Activated naive CD8-positive, alpha-beta T cell treated with anti-CD3 and anti-CD28 coated beads, Interleukin-2, amount 50 U/mL, for 24 hours (primary cell): ENCODE data around the gene TMEM125.
A peak's percentile ranks its signal among the peaks of the same experiment; 100 is the strongest.

Source experiments
- ATAC-seq: fragments of 150-1000 bp; cut with Tn5 transposase; one replicate; pipeline ENCODE4 v1.10.0; 2021
- DNase-seq: peaks from one replicate; pipeline ENCODE4 v3.0.0; 2021
- H3K27ac Mint-ChIP-seq: one replicate; pipeline ENCODE4 v1.8.0; 2021; ENCODE audit warnings: mild to moderate bottlenecking, mixed read lengths
- H3K27me3 Mint-ChIP-seq: one replicate; pipeline ENCODE4 v1.8.0; 2021; ENCODE audit warnings: mixed read lengths
- H3K36me3 Mint-ChIP-seq: one replicate; pipeline ENCODE4 v1.8.0; 2021; ENCODE audit warnings: low read depth, mixed read lengths
- H3K4me1 Mint-ChIP-seq: one replicate; pipeline ENCODE4 v1.8.0; 2021; ENCODE audit warnings: mixed read lengths
- H3K4me3 Mint-ChIP-seq: one replicate; pipeline ENCODE4 v1.8.0; 2021; ENCODE audit warnings: mild to moderate bottlenecking, moderate library complexity, mixed read lengths
- H3K9me3 Mint-ChIP-seq: one replicate; pipeline ENCODE4 v1.8.0; 2021; ENCODE audit warnings: mixed read lengths

The TMEM125 gene

DNA sequence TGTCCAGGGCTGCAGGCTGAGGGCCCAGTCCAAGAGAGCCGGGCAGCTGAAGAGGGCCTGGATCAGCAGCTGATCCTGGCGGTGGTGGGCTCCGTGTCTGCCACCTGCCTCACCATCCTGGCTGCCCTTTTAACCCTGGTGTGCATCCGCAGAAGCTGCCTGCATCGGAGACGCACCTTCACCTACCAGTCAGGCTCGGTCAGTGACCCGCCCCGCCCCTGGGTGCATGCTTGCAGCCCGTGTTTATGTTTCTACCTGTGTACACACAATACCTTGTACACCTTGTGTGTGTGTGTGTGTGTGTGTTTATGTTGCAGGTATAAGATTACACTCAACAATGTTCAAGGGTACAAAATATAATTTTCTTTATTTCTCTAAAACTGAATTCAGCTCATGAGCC lies 44.0 kb downstream of the TMEM125 start:
- Mint-ChIP-seq H3K4me1 (peaks cover 2% of the 10 kb centered on the region), H3K4me3 (no peak overlapping the region), H3K27me3 (no peaks in the 10 kb centered on the region), H3K9me3 (no peaks in the 10 kb centered on the region), H3K27ac (no peak overlapping the region), H3K36me3 (no peaks in the 10 kb centered on the region)
- DNase-seq (no peak), ATAC-seq (no peak)

- H3K27me3 Mint-ChIP-seq = no peaks in the 10 kb centered on the region
- peaks cover 2% of the 10 kb centered on the region for H3K4me1 Mint-ChIP-seq
- DNase-seq = no peak
- H3K27ac Mint-ChIP-seq = no peak overlapping the region
- no peaks in the 10 kb centered on the region for H3K36me3 Mint-ChIP-seq
- no peaks in the 10 kb centered on the region for H3K9me3 Mint-ChIP-seq
- no peak overlapping the region for H3K4me3 Mint-ChIP-seq
- no peak for ATAC-seq
Observed at GRCh38 chr1:43314233-43314632, 44.5 kb downstream of the TMEM125 start.

- H3K27ac Mint-ChIP-seq = no peak overlapping the region
- H3K4me1 Mint-ChIP-seq = peaks cover 2% of the 10 kb centered on the region
- H3K9me3 Mint-ChIP-seq = no peaks in the 10 kb centered on the region
- no peaks in the 10 kb centered on the region for H3K27me3 Mint-ChIP-seq
- no peak for ATAC-seq
- H3K36me3 Mint-ChIP-seq = no peaks in the 10 kb centered on the region
- DNase-seq = no peak
- H3K4me3 Mint-ChIP-seq = no peak overlapping the region
Observed at GRCh38 chr1:43315481-43315880, 45.7 kb downstream of the TMEM125 start.

GRCh38 chr1:43315963-43316737 lies 46.4 kb downstream of the TMEM125 start:
- H3K9me3 Mint-ChIP-seq = no peaks in the 10 kb centered on the region
- no peak overlapping the region for H3K27ac Mint-ChIP-seq
- H3K4me1 Mint-ChIP-seq = peaks cover 2% of the 10 kb centered on the region
- no peaks in the 10 kb centered on the region for H3K27me3 Mint-ChIP-seq
- no peaks in the 10 kb centered on the region for H3K36me3 Mint-ChIP-seq
- ATAC-seq (no peak), DNase-seq (no peak)
- no peak overlapping the region for H3K4me3 Mint-ChIP-seq

GRCh38 chr1:43316738-43317520 lies 47.1 kb downstream of the TMEM125 start:
- no peak overlapping the region for H3K4me3 Mint-ChIP-seq
- H3K4me1 Mint-ChIP-seq = peaks cover 2% of the 10 kb centered on the region

DNA sequence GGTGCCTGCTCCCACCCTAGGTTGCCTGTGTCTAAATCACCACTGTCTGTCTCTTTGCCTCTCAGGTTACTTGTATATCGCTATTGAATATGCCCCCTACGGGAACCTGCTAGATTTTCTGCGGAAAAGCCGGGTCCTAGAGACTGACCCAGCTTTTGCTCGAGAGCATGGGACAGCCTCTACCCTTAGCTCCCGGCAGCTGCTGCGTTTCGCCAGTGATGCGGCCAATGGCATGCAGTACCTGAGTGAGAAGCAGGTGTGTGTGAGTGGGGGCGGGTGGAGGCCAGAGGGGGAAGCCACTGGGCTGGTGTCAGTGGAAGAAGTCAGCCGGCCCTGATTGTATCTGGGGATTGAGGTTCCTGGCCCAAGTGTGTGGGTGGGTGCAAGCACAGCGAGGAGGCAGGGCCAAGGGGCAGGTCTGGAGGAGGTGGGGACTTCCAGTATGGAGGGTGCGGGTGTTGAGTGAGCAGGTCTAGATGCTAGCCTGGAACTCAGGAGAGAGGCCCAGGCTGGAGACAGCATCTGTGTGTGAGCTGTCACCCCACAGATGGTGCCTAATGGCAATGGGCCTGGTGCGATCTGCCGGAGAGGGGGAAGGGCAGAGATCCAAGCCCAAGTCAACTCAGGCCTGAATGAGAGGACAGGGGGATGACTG lies 48.2 kb downstream of the TMEM125 start:
- Mint-ChIP-seq H3K4me3 (no peak overlapping the region), H3K27ac (no peak overlapping the region), H3K27me3 (no peaks in the 10 kb centered on the region), H3K4me1 (peaks cover 2% of the 10 kb centered on the region), H3K36me3 (no peaks in the 10 kb centered on the region), H3K9me3 (no peaks in the 10 kb centered on the region)
- peak; percentile 26 for ATAC-seq
- DNase-seq = no peak

More at GRCh38 chr1:43316738-43317520, 47.1 kb downstream of the TMEM125 start:
- H3K27ac Mint-ChIP-seq = no peak overlapping the region
- no peaks in the 10 kb centered on the region for H3K36me3 Mint-ChIP-seq
- H3K27me3 Mint-ChIP-seq = no peaks in the 10 kb centered on the region
- no peak for ATAC-seq
- DNase-seq = no peak
- no peaks in the 10 kb centered on the region for H3K9me3 Mint-ChIP-seq

GRCh38 chr1:43318831-43319230 lies 49.0 kb downstream of the TMEM125 start:
- Mint-ChIP-seq H3K9me3 (no peaks in the 10 kb centered on the region), H3K4me1 (peaks cover 2% of the 10 kb centered on the region), H3K27ac (no peak overlapping the region)

DNA sequence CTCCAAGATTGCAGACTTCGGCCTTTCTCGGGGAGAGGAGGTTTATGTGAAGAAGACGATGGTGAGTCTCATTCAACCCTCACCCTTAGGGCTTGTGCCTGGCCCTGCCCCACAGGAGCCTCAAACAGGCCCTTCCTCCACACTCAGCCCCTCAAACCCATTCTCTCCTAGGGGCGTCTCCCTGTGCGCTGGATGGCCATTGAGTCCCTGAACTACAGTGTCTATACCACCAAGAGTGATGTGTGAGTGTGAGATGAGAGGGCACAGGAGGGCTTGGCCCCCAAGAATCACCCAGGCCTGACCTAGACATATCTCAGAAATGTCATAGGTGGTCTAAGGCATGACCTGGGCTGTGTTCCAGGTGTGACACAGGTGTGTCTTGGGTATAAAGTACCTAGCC lies 49.5 kb downstream of the TMEM125 start:
- Mint-ChIP-seq H3K27ac (no peak overlapping the region), H3K36me3 (no peaks in the 10 kb centered on the region), H3K9me3 (no peaks in the 10 kb centered on the region), H3K27me3 (no peaks in the 10 kb centered on the region), H3K4me3 (no peak overlapping the region), H3K4me1 (peaks cover 2% of the 10 kb centered on the region)
- ATAC-seq (no peak), DNase-seq (no peak)

More at GRCh38 chr1:43318831-43319230, 49.0 kb downstream of the TMEM125 start:
- H3K27me3 Mint-ChIP-seq = no peaks in the 10 kb centered on the region
- H3K36me3 Mint-ChIP-seq = no peaks in the 10 kb centered on the region
- ATAC-seq (no peak), DNase-seq (no peak)
- no peak overlapping the region for H3K4me3 Mint-ChIP-seq

DNA sequence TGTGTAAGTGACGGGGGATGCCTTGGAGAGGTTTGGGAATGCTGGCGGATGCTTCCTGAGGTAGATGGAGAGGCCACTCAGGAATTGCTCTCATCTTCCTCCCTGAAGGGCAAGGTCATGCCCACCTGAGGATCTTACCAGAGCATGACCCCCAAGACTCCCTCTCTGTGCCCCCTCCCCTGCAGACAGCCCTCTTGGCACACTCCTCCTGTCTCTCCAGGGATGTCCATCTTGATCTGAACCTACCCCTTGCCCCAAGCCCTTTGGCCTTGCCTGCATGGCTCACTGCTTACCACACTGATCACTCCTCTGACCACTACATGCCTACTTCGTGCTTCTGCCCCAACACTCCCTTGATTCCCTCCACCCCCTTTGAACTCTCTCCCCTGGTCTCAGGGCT lies 50.0 kb downstream of the TMEM125 start:
- no peaks in the 10 kb centered on the region for H3K27me3 Mint-ChIP-seq
- peaks cover 2% of the 10 kb centered on the region for H3K36me3 Mint-ChIP-seq
- no peak overlapping the region for H3K27ac Mint-ChIP-seq
- no peaks in the 10 kb centered on the region for H3K9me3 Mint-ChIP-seq
- no peak for ATAC-seq
- H3K4me3 Mint-ChIP-seq = no peak overlapping the region
- H3K4me1 Mint-ChIP-seq = peaks cover 3% of the 10 kb centered on the region
- DNase-seq = no peak

DNA sequence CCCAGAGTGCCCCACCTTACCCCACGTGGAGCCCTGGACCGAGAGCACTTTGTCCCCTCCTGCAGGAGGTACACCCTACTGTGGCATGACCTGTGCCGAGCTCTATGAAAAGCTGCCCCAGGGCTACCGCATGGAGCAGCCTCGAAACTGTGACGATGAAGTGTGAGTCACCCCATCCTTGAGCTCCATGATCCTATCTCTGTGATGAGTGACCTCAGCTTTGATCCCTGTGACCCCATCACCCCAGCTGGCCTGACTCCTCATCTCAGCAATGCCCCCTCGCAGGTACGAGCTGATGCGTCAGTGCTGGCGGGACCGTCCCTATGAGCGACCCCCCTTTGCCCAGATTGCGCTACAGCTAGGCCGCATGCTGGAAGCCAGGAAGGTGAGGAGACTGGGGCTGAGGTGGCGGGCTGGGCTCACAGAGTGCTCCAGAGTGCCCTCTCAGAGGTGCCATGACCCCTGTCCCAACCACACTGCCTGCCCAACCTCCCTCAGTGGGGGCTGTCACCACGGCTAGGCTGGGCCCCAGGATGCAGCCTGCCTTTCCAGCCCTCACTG lies 51.6 kb downstream of the TMEM125 start:
- Mint-ChIP-seq H3K4me1 (peaks cover 5% of the 10 kb centered on the region), H3K27me3 (no peaks in the 10 kb centered on the region), H3K27ac (no peak overlapping the region), H3K36me3 (peaks cover 5% of the 10 kb centered on the region), H3K4me3 (no peak overlapping the region), H3K9me3 (peaks cover 11% of the 10 kb centered on the region)
- DNase-seq (no peak), ATAC-seq (no peak)

GRCh38 chr1:43322506-43322905 lies 52.7 kb downstream of the TMEM125 start:
- H3K9me3 Mint-ChIP-seq = peaks cover 19% of the 10 kb centered on the region
- H3K36me3 Mint-ChIP-seq = peaks cover 5% of the 10 kb centered on the region
- H3K27ac Mint-ChIP-seq = no peak overlapping the region
- no peaks in the 10 kb centered on the region for H3K27me3 Mint-ChIP-seq
- H3K4me1 Mint-ChIP-seq = peaks cover 9% of the 10 kb centered on the region
- no peak overlapping the region for H3K4me3 Mint-ChIP-seq
- ATAC-seq (no peak), DNase-seq (no peak)
